ELR (cell line): ENCODE measurements around the gene PCDH8.

ENCODE experiments used
- DNase-seq: peaks from one replicate; pipeline ENCODE4 v3.0.0-alpha.2; 2015; ENCODE audit warnings: low read depth

PCDH8 gene

DNA sequence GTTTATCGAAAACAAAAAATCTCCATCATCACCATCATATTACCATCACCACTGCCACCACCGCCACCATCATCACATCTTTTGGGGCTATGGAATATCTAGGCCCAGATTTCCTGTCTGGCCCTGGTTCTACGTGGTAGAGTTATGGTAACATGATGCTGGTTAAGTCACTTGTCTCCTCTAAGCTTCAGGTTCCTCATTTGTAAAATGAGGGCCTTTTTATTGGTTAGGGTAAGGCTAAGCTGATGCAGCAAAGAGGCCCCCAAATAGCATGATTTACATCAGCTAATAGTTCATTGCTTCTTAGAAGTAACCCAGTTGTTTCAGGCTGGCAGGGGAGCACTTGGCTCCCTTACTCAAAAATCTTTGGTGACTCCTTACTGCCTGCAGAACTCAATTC is 37.9 kb downstream of the PCDH8 start:
- DNase-seq = no peak

- DNase-seq = no peak
Observed at GRCh38 chr13:52810011-52810410, 38.4 kb downstream of the PCDH8 start.

DNA sequence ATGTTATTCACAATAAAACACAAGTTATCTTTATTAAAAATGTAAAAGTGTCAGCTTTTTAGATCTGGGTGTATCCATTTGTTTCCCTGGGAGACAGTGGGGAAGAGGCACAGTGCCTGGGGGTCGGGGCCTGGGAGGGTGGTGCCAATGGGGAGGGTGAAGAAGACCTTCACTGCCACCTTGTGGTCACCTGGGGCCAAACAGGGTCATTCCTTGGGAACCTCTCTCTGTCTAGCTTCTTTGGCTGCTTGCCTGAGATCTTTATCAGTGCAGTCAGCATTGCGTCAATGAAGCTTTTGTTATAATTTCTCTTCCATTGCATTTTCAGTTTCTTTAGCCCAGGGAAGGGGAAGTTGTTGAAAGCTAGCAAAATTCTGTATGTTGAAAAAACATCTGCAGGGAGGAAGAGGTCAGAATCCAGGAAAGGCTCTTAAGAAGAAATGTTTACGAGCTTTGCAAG is 39.1 kb downstream of the PCDH8 start:
- DNase-seq = peak; percentile 83

GRCh38 chr13:52808842-52809219 is 39.6 kb downstream of the PCDH8 start:
- DNase-seq = no peak

DNA sequence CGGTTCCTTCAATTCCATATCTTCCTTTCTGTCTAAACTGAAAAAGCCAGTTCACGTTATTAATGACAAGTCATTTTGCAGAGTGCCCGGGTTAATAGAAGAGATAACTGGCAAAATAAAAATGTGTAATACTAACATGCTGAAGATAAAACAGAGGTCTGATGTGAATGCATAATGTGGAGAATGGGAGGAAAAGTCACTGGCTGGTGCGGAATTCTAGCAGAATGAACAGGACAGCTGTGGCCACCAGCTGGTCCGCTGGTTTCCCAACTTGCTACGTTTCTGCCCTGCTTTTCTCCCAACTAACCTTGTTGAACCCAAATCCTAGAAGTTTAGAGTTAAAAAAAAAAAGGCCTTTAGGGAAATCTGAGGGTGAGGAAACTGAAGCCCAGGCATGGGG is 42.4 kb downstream of the PCDH8 start:
- DNase-seq = no peak

DNA sequence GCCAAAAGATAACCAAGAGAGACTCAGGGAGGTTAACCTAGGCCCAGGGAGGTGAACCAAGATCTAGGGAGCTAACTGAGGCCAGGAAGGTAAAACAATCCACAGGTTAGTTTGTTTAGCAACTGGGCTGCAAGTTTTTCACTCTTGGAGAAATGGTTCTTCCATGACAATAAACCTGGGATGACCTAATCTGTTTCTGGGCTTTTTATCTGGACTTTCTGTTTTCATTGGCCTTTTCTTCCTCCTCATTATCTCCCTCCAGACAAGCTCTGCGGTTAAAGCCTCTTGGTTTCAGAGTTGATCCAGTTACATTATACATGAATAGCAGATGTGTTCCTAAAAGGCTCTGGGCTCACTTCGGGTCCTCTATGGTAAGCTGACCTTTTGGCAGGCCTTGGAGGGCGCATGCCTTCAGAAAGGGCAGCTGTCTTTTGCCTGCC is 44.2 kb downstream of the PCDH8 start:
- no peak for DNase-seq

GRCh38 chr13:52800856-52801255 is 47.6 kb downstream of the PCDH8 start:
- DNase-seq = no peak

GRCh38 chr13:52798770-52799430 is 49.5 kb downstream of the PCDH8 start:
- DNase-seq = no peak

GRCh38 chr13:52797176-52797575 is 51.3 kb downstream of the PCDH8 start:
- DNase-seq = no peak

GRCh38 chr13:52794589-52794988 is 53.9 kb downstream of the PCDH8 start:
- DNase-seq = no peak

GRCh38 chr13:52793515-52794061 is 54.9 kb downstream of the PCDH8 start:
- DNase-seq = no peak
